Uterus (tissue), 2 donors: ENCODE measurements around the gene DTNBP1.

Source experiments
- CTCF ChIP-seq, 4 experiments: fragments of 200-600 bp in 2 of 4; fragments of 450-650 bp in 2 of 4; sonication (generic) in 2 of 4; IDR thresholded peaks; one replicate each; pipeline ENCODE4 v1.5.1; 2016 to 2019; ENCODE audit warnings: antibody characterized with exemption in 4 of 4, mild to moderate bottlenecking in 2 of 4, moderate library complexity in 1 of 4
- POLR2A ChIP-seq, 2 donors: fragments of 450-650 bp; IDR thresholded peaks; one replicate each; pipeline ENCODE4 v1.6.1; 2016; ENCODE audit warnings: antibody characterized with exemption in 2 of 2, mild to moderate bottlenecking in 1 of 2, moderate library complexity in 1 of 2

- TF ChIP-seq POLR2A (IDR thresholded peaks at IDR 0.05) (no peak), CTCF (IDR thresholded peaks at IDR 0.05) (no peak)
Observed at GRCh38 chr6:15538766-15539495, 123.9 kb downstream of the DTNBP1 start.
